SK-N-MC (cell line): ENCODE data around the gene MAU2.

ENCODE experiments used
- EZH2 ChIP-seq: fragments of 200-600 bp; sonication (generic); IDR thresholded peaks from one replicate; pipeline ENCODE4 v1.6.1; 2017; ENCODE audit warnings: antibody characterized with exemption
- FOXP2 ChIP-seq: optimal IDR thresholded peaks from 2 replicates; pipeline ENCODE3; 2011; ENCODE audit warnings: mild to moderate bottlenecking, moderate library complexity; ENCODE audit not compliant: insufficient read depth; ENCODE audit errors: extremely low read length, control extremely low read depth
- POLR2AphosphoS5 ChIP-seq: IDR thresholded peaks from 2 replicates; pipeline ENCODE4 v1.6.1; 2012; ENCODE audit warnings: mild to moderate bottlenecking, low read depth, low read length, borderline replicate concordance

- TF ChIP-seq POLR2AphosphoS5 = no peak
- no peak for TF ChIP-seq EZH2
- TF ChIP-seq FOXP2 = no peak
Observed at GRCh38 chr19:19407633-19407930, 87.0 kb downstream of the MAU2 start.
